ENCODE results near the gene ESYT3. TPM values are rescaled to one million over a fixed set of nuclear protein-coding genes. Genes with fewer than 3 reads are reported as not detected.

Gene ESYT3
- total RNA-seq, 2 experiments from 2014 or later: 0.44 to 0.74 TPM

GRCh38 chr3:138461896-138462295 is 27.5 kb downstream of the ESYT3 start:
- Mint-ChIP-seq H3K4me3 (no peak overlapping the region), H3K36me3 (ENCODE audit: low read depth) (no peaks in the 10 kb centered on the region), H3K27ac (no peak overlapping the region), H3K27me3 (no peaks in the 10 kb centered on the region), H3K9me3 (no peaks in the 10 kb centered on the region), H3K4me1 (peaks cover 3% of the 10 kb centered on the region)
- no peak for DNase-seq
- ChIA-PET CTCF (no interaction called here), POLR2A (no interaction called here)

GRCh38 chr3:138463724-138464490 is 29.5 kb downstream of the ESYT3 start:
- ChIA-PET CTCF (interaction anchor here (0.5 kb wide), 1 partner anchor 16 kb away, joined by 4 read pairs; no protein-coding TSS in a partner anchor), POLR2A (no interaction called here)
- no peak overlapping the region for H3K27ac Mint-ChIP-seq
- peaks cover 13% of the 10 kb centered on the region for H3K27me3 Mint-ChIP-seq
- DNase-seq: no peak
- no peaks in the 10 kb centered on the region for H3K9me3 Mint-ChIP-seq
- H3K4me1 Mint-ChIP-seq: no peaks in the 10 kb centered on the region
- H3K4me3 Mint-ChIP-seq: no peak overlapping the region
- no peaks in the 10 kb centered on the region for H3K36me3 Mint-ChIP-seq (ENCODE audit: low read depth)

- POLR2A ChIA-PET: no interaction called here
Measured at GRCh38 chr3:138464491-138464860, 30.1 kb downstream of the ESYT3 start.

GRCh38 chr3:138465451-138465850 is 31.0 kb downstream of the ESYT3 start:
- H3K27ac Mint-ChIP-seq: no peak overlapping the region
- no peak for DNase-seq
- H3K36me3 Mint-ChIP-seq (ENCODE audit: low read depth): no peaks in the 10 kb centered on the region
- ChIA-PET POLR2A (no interaction called here), CTCF (interaction anchor here (1.2 kb wide), 1 partner anchor 14 kb away, joined by 3 read pairs; no protein-coding TSS in a partner anchor)
- no peaks in the 10 kb centered on the region for H3K9me3 Mint-ChIP-seq
- H3K4me3 Mint-ChIP-seq: no peak overlapping the region
- peaks cover 14% of the 10 kb centered on the region for H3K27me3 Mint-ChIP-seq
- H3K4me1 Mint-ChIP-seq: no peaks in the 10 kb centered on the region

More at GRCh38 chr3:138464491-138464860, 30.1 kb downstream of the ESYT3 start:
- DNase-seq: no peak
- Mint-ChIP-seq H3K27me3 (peaks cover 14% of the 10 kb centered on the region), H3K36me3 (ENCODE audit: low read depth) (no peaks in the 10 kb centered on the region), H3K4me3 (no peak overlapping the region), H3K9me3 (no peaks in the 10 kb centered on the region), H3K4me1 (no peaks in the 10 kb centered on the region), H3K27ac (no peak overlapping the region)
- CTCF ChIA-PET: interaction anchor here (0.5 kb wide), 1 partner anchor 16 kb away, joined by 4 read pairs; no protein-coding TSS in a partner anchor

- ChIA-PET CTCF (interaction anchor here (1.2 kb wide), 1 partner anchor 13 kb away, joined by 3 read pairs; no protein-coding TSS in a partner anchor), POLR2A (no interaction called here)
- DNase-seq: no peak
- Mint-ChIP-seq H3K27me3 (peaks cover 14% of the 10 kb centered on the region), H3K36me3 (ENCODE audit: low read depth) (no peaks in the 10 kb centered on the region), H3K4me3 (no peak overlapping the region), H3K4me1 (no peaks in the 10 kb centered on the region), H3K9me3 (no peaks in the 10 kb centered on the region), H3K27ac (no peak overlapping the region)
Measured at GRCh38 chr3:138465925-138466324, 31.5 kb downstream of the ESYT3 start.

GRCh38 chr3:138467931-138468330 is 33.5 kb downstream of the ESYT3 start:
- no peak for DNase-seq
- H3K4me3 Mint-ChIP-seq: no peak overlapping the region
- H3K27ac Mint-ChIP-seq: no peak overlapping the region
- H3K27me3 Mint-ChIP-seq: peaks cover 14% of the 10 kb centered on the region
- POLR2A ChIA-PET: no interaction called here
- H3K4me1 Mint-ChIP-seq: no peaks in the 10 kb centered on the region
- no peaks in the 10 kb centered on the region for H3K9me3 Mint-ChIP-seq
- H3K36me3 Mint-ChIP-seq (ENCODE audit: low read depth): no peaks in the 10 kb centered on the region
- CTCF ChIA-PET: interaction anchor here (1.0 kb wide), 1 partner anchor 11 kb away, joined by 3 read pairs; no protein-coding TSS in a partner anchor

GRCh38 chr3:138468451-138468850 is 34.0 kb downstream of the ESYT3 start:
- no peaks in the 10 kb centered on the region for H3K36me3 Mint-ChIP-seq (ENCODE audit: low read depth)
- no peak overlapping the region for H3K4me3 Mint-ChIP-seq
- H3K27me3 Mint-ChIP-seq: peaks cover 16% of the 10 kb centered on the region
- POLR2A ChIA-PET: no interaction called here
- no peaks in the 10 kb centered on the region for H3K4me1 Mint-ChIP-seq
- no peak overlapping the region for H3K27ac Mint-ChIP-seq
- CTCF ChIA-PET: interaction anchor here (1.0 kb wide), 1 partner anchor 11 kb away, joined by 3 read pairs; no protein-coding TSS in a partner anchor
- no peaks in the 10 kb centered on the region for H3K9me3 Mint-ChIP-seq
- no peak for DNase-seq

GRCh38 chr3:138468886-138469285 is 34.5 kb downstream of the ESYT3 start:
- Mint-ChIP-seq H3K27me3 (peaks cover 17% of the 10 kb centered on the region), H3K4me3 (no peak overlapping the region), H3K36me3 (ENCODE audit: low read depth) (no peaks in the 10 kb centered on the region), H3K4me1 (no peaks in the 10 kb centered on the region), H3K9me3 (no peaks in the 10 kb centered on the region), H3K27ac (no peak overlapping the region)
- DNase-seq: no peak
- CTCF ChIA-PET: no interaction called here
- POLR2A ChIA-PET: no interaction called here

- H3K27ac Mint-ChIP-seq: no peak overlapping the region
- ChIA-PET CTCF (interaction anchor here (1.5 kb wide), 1 partner anchor 9 kb away, joined by 4 read pairs; no protein-coding TSS in a partner anchor), POLR2A (no interaction called here)
- no peak overlapping the region for H3K4me3 Mint-ChIP-seq
- no peaks in the 10 kb centered on the region for H3K9me3 Mint-ChIP-seq
- no peaks in the 10 kb centered on the region for H3K36me3 Mint-ChIP-seq (ENCODE audit: low read depth)
- DNase-seq: no peak
- H3K27me3 Mint-ChIP-seq: peaks cover 17% of the 10 kb centered on the region
- no peaks in the 10 kb centered on the region for H3K4me1 Mint-ChIP-seq
Measured at GRCh38 chr3:138469874-138470273, 35.5 kb downstream of the ESYT3 start.

- Mint-ChIP-seq H3K4me1 (no peaks in the 10 kb centered on the region), H3K36me3 (ENCODE audit: low read depth) (no peaks in the 10 kb centered on the region), H3K9me3 (no peaks in the 10 kb centered on the region), H3K4me3 (no peak overlapping the region), H3K27me3 (peaks cover 17% of the 10 kb centered on the region), H3K27ac (no peak overlapping the region)
- DNase-seq: no peak
- ChIA-PET CTCF (interaction anchor here (1.4 to 1.5 kb wide), 2 partner anchors 9 to 13 kb away, joined by 4 read pairs; no protein-coding TSS in a partner anchor), POLR2A (no interaction called here)
Measured at GRCh38 chr3:138470687-138471086, 36.3 kb downstream of the ESYT3 start.

- Mint-ChIP-seq H3K36me3 (ENCODE audit: low read depth) (no peaks in the 10 kb centered on the region), H3K9me3 (no peaks in the 10 kb centered on the region), H3K4me3 (no peak overlapping the region), H3K27ac (no peak overlapping the region), H3K4me1 (no peaks in the 10 kb centered on the region), H3K27me3 (peaks cover 17% of the 10 kb centered on the region)
- POLR2A ChIA-PET: no interaction called here
- CTCF ChIA-PET: interaction anchor here (1.4 kb wide), 1 partner anchor 14 kb away, joined by 4 read pairs; no protein-coding TSS in a partner anchor
- DNase-seq: no peak
Measured at GRCh38 chr3:138471481-138471880, 37.1 kb downstream of the ESYT3 start.

- no peak for DNase-seq
- ChIA-PET POLR2A (no interaction called here), CTCF (interaction anchor here (1.4 kb wide), 1 partner anchor 15 kb away, joined by 4 read pairs; no protein-coding TSS in a partner anchor)
- Mint-ChIP-seq H3K9me3 (no peaks in the 10 kb centered on the region), H3K27me3 (peaks cover 15% of the 10 kb centered on the region), H3K36me3 (ENCODE audit: low read depth) (no peaks in the 10 kb centered on the region), H3K27ac (no peak overlapping the region), H3K4me3 (no peak overlapping the region), H3K4me1 (no peaks in the 10 kb centered on the region)
Measured at GRCh38 chr3:138472141-138472825, 37.9 kb downstream of the ESYT3 start.

GRCh38 chr3:138473391-138473790 is 39.0 kb downstream of the ESYT3 start:
- CTCF ChIA-PET: no interaction called here
- no peaks in the 10 kb centered on the region for H3K36me3 Mint-ChIP-seq (ENCODE audit: low read depth)
- no peaks in the 10 kb centered on the region for H3K4me1 Mint-ChIP-seq
- H3K27ac Mint-ChIP-seq: no peak overlapping the region
- peaks cover 11% of the 10 kb centered on the region for H3K27me3 Mint-ChIP-seq
- POLR2A ChIA-PET: no interaction called here
- no peak for DNase-seq
- no peak overlapping the region for H3K4me3 Mint-ChIP-seq
- no peaks in the 10 kb centered on the region for H3K9me3 Mint-ChIP-seq
